ENCODE measurements around the gene MED13L. TPM values are rescaled to one million over a fixed set of nuclear protein-coding genes. Genes with fewer than 3 reads are reported as not detected.

The MED13L gene
- polyA plus RNA-seq, 1 of the 3 experiments (the other 2 are of a cell fraction) = 17.1 TPM

GRCh38 chr12:116206828-116207227, 70.7 kb downstream of the MED13L start:
- no peak overlapping the region for H3K4me2 ChIP-seq
- H3K9me2 ChIP-seq = no peaks in the 10 kb centered on the region
- no peaks in the 10 kb centered on the region for H3K9me3 ChIP-seq
- no peak overlapping the region for H3K9ac ChIP-seq
- ChIA-PET CTCF (no interaction called here), POLR2A (no interaction called here)
- H3K27me3 ChIP-seq (ENCODE audit: insufficient read depth) = no peaks in the 10 kb centered on the region
- 94% methylated on average over 3 of the region's 3 CpGs for WGBS (ENCODE audit: low lambda C conversion rate)
- H4K20me1 ChIP-seq (ENCODE audit: insufficient read depth) = peaks cover 98% of the 10 kb centered on the region
- TF ChIP-seq TCF12 (IDR thresholded peaks at IDR 0.05) (no peak), USF2 (IDR thresholded peaks at IDR 0.05; ENCODE audit: borderline replicate concordance, low read depth, low read length) (no peak), RXRA (IDR thresholded peaks at IDR 0.05; ENCODE audit: borderline replicate concordance, low read depth) (no peak), RFX5 (IDR thresholded peaks at IDR 0.05; ENCODE audit: low read length) (no peak), RCOR1 (IDR thresholded peaks at IDR 0.05; ENCODE audit: low read length) (no peak), TEAD4 (IDR thresholded peaks at IDR 0.05; ENCODE audit: borderline replicate concordance, insufficient read depth) (no peak), GABPA (IDR thresholded peaks at IDR 0.05; ENCODE audit: low read depth) (no peak)
- TF ChIP-seq, protein P1, sequence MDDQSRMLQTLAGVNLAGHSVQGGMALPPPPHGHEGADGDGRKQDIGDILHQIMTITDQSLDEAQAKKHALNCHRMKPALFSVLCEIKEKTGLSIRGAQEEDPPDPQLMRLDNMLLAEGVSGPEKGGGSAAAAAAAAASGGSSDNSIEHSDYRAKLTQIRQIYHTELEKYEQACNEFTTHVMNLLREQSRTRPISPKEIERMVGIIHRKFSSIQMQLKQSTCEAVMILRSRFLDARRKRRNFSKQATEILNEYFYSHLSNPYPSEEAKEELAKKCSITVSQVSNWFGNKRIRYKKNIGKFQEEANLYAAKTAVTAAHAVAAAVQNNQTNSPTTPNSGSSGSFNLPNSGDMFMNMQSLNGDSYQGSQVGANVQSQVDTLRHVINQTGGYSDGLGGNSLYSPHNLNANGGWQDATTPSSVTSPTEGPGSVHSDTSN (IDR thresholded peaks at IDR 0.05) = no peak
- DNase-seq = no peak
- H3K27ac ChIP-seq (ENCODE audit: low read depth in 2 of 2, low read length in 1 of 2) = no peak overlapping the region
- H3K4me3 ChIP-seq (ENCODE audit: low read depth in 2 of 2, low read length in 1 of 2) = no peak overlapping the region
- H3K79me2 ChIP-seq (ENCODE audit: insufficient read depth) = peaks cover 100% of the 10 kb centered on the region
- H2AFZ ChIP-seq (ENCODE audit: low read depth) = no peak overlapping the region
- peaks cover 8% of the 10 kb centered on the region for H3F3A ChIP-seq (replicated peaks; ENCODE audit: insufficient read depth)
- H3K4me1 ChIP-seq (ENCODE audit: control insufficient read depth in 1 of 2, insufficient read depth in 2 of 2, low read depth in 1 of 2, low read length in 1 of 2) = peaks cover 0 to 14% of the 10 kb centered on the region in 2 experiments; a peak in 3 of 4 replicates
- H3K36me3 ChIP-seq (replicated peaks in 1 of 2; ENCODE audit: control insufficient read depth in 1 of 2, insufficient read depth in 2 of 2, low read length in 1 of 2) = peaks cover 0 to 16% of the 10 kb centered on the region in 2 experiments

- WGBS (ENCODE audit: low lambda C conversion rate) = 95% methylated on average over 3 of the region's 3 CpGs
- CTCF ChIA-PET = interaction anchor here (1.4 kb wide), 1 partner anchor 31 kb away, joined by 3 read pairs; no protein-coding TSS in a partner anchor
These were observed 72.7 kb downstream of the MED13L start for GRCh38 chr12:116204785-116205184.

More at GRCh38 chr12:116204785-116205184, 72.7 kb downstream of the MED13L start:
- POLR2A ChIA-PET = no interaction called here
- no peaks in the 10 kb centered on the region for H3K9me2 ChIP-seq
- TF ChIP-seq MEF2A (IDR thresholded peaks at IDR 0.05; ENCODE audit: borderline replicate concordance, low read depth) (no peak), NFIC (IDR thresholded peaks at IDR 0.05; ENCODE audit: borderline replicate concordance) (no peak), NRF1 (IDR thresholded peaks at IDR 0.05; ENCODE audit: low read depth, low read length) (no peak), RAD21 (IDR thresholded peaks at IDR 0.05; ENCODE audit: low read length) (no peak), YY1 (IDR thresholded peaks at IDR 0.05; ENCODE audit: low read depth) (no peak), USF2 (IDR thresholded peaks at IDR 0.05; ENCODE audit: borderline replicate concordance, low read depth, low read length) (no peak), CHD2 (IDR thresholded peaks at IDR 0.05; ENCODE audit: low read length, partially characterized antibody) (no peak), MAX (IDR thresholded peaks at IDR 0.05; ENCODE audit: low read depth) (no peak), FOXM1 (IDR thresholded peaks at IDR 0.05; ENCODE audit: low read depth) (no peak), EP300 (IDR thresholded peaks at IDR 0.05; ENCODE audit: borderline replicate concordance in 1 of 2, low read depth in 1 of 2, low read length in 1 of 2) (no peak)
- TF ChIP-seq, protein P2, sequence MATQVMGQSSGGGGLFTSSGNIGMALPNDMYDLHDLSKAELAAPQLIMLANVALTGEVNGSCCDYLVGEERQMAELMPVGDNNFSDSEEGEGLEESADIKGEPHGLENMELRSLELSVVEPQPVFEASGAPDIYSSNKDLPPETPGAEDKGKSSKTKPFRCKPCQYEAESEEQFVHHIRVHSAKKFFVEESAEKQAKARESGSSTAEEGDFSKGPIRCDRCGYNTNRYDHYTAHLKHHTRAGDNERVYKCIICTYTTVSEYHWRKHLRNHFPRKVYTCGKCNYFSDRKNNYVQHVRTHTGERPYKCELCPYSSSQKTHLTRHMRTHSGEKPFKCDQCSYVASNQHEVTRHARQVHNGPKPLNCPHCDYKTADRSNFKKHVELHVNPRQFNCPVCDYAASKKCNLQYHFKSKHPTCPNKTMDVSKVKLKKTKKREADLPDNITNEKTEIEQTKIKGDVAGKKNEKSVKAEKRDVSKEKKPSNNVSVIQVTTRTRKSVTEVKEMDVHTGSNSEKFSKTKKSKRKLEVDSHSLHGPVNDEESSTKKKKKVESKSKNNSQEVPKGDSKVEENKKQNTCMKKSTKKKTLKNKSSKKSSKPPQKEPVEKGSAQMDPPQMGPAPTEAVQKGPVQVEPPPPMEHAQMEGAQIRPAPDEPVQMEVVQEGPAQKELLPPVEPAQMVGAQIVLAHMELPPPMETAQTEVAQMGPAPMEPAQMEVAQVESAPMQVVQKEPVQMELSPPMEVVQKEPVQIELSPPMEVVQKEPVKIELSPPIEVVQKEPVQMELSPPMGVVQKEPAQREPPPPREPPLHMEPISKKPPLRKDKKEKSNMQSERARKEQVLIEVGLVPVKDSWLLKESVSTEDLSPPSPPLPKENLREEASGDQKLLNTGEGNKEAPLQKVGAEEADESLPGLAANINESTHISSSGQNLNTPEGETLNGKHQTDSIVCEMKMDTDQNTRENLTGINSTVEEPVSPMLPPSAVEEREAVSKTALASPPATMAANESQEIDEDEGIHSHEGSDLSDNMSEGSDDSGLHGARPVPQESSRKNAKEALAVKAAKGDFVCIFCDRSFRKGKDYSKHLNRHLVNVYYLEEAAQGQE (IDR thresholded peaks at IDR 0.05; ENCODE audit: low read depth, low read length) = no peak
- TF ChIP-seq, protein P3, sequence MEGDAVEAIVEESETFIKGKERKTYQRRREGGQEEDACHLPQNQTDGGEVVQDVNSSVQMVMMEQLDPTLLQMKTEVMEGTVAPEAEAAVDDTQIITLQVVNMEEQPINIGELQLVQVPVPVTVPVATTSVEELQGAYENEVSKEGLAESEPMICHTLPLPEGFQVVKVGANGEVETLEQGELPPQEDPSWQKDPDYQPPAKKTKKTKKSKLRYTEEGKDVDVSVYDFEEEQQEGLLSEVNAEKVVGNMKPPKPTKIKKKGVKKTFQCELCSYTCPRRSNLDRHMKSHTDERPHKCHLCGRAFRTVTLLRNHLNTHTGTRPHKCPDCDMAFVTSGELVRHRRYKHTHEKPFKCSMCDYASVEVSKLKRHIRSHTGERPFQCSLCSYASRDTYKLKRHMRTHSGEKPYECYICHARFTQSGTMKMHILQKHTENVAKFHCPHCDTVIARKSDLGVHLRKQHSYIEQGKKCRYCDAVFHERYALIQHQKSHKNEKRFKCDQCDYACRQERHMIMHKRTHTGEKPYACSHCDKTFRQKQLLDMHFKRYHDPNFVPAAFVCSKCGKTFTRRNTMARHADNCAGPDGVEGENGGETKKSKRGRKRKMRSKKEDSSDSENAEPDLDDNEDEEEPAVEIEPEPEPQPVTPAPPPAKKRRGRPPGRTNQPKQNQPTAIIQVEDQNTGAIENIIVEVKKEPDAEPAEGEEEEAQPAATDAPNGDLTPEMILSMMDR (IDR thresholded peaks at IDR 0.05) = no peak
- peaks cover 0 to 21% of the 10 kb centered on the region in 2 experiments; a peak in 3 of 4 replicates for H3K4me1 ChIP-seq (ENCODE audit: control insufficient read depth in 1 of 2, insufficient read depth in 2 of 2, low read depth in 1 of 2, low read length in 1 of 2)
- no peaks in the 10 kb centered on the region for H3K9me3 ChIP-seq
- H3K27me3 ChIP-seq (ENCODE audit: insufficient read depth) = no peaks in the 10 kb centered on the region
- no peak overlapping the region for H3K27ac ChIP-seq (ENCODE audit: low read depth in 2 of 2, low read length in 1 of 2)
- no peak overlapping the region for H2AFZ ChIP-seq (ENCODE audit: low read depth)
- H3K9ac ChIP-seq = no peak overlapping the region
- H3K4me3 ChIP-seq (ENCODE audit: low read depth in 2 of 2, low read length in 1 of 2) = no peak overlapping the region
- peaks cover 17% of the 10 kb centered on the region for H3F3A ChIP-seq (replicated peaks; ENCODE audit: insufficient read depth)
- DNase-seq = no peak
- peaks cover 0 to 16% of the 10 kb centered on the region in 2 experiments for H3K36me3 ChIP-seq (replicated peaks in 1 of 2; ENCODE audit: control insufficient read depth in 1 of 2, insufficient read depth in 2 of 2, low read length in 1 of 2)
- H3K79me2 ChIP-seq (ENCODE audit: insufficient read depth) = peaks cover 100% of the 10 kb centered on the region
- peaks cover 99% of the 10 kb centered on the region for H4K20me1 ChIP-seq (ENCODE audit: insufficient read depth)
- no peak overlapping the region for H3K4me2 ChIP-seq

All from SK-N-SH (cell line).